SK-N-SH (cell line): ENCODE measurements around the gene TANC1. TPM values are rescaled to one million over a fixed set of nuclear protein-coding genes. Genes with fewer than 3 reads are reported as not detected.

ENCODE experiments used
- CTCF ChIA-PET: fragments of 300-600, 350-600 bp; formaldehyde crosslinking; extraction: SDS; loops from one replicate; lab custom pipeline; 2021; lab: Yijun Ruan, JAX
- POLR2A ChIA-PET: fragments of 350-600 bp; sonication (Branson Sonifier 250); formaldehyde crosslinking; extraction: SDS; loops from one replicate; lab custom pipeline; 2020; ENCODE audit warnings: antibody characterized with exemption, inconsistent platforms; lab: Yijun Ruan, JAX
- DNase-seq: peaks from one replicate; pipeline ENCODE4 v3.0.0; 2012
- H2AFZ ChIP-seq: fragments of 200-600 bp; sonication (generic); 2 replicates; pipeline ENCODE4 v1.8.1; 2016; ENCODE audit warnings: antibody characterized with exemption, mild to moderate bottlenecking, low read depth
- H3F3A ChIP-seq: fragments of 200-600 bp; sonication (generic); replicated peaks from 2 replicates; pipeline ENCODE3; 2016; ENCODE audit warnings: antibody characterized with exemption, mild to moderate bottlenecking; ENCODE audit not compliant: insufficient read depth
- H3K27ac ChIP-seq, 2 experiments: fragments of 200-500 bp in 1 of 2; fragments of 200-600 bp in 1 of 2; sonication (Bioruptor generic) in 1 of 2; sonication (generic), shearing (Covaris generic) in 1 of 2; 2 replicates each; pipeline versions ENCODE4 v1.5.1 to v1.6.1; 2014 to 2016; ENCODE audit warnings: low read depth in 2 of 2, inconsistent platforms in 1 of 2, low read length in 1 of 2, mild to moderate bottlenecking in 1 of 2, mixed read lengths in 1 of 2
- H3K27me3 ChIP-seq: fragments of 200-600 bp; sonication (generic), shearing (Covaris generic); 2 replicates; pipeline ENCODE4 v1.6.1; 2016; ENCODE audit warnings: mixed run types; ENCODE audit not compliant: insufficient read depth
- H3K36me3 ChIP-seq, 2 experiments: fragments of 200-500 bp in 1 of 2; fragments of 200-600 bp in 1 of 2; sonication (Bioruptor generic) in 1 of 2; sonication (generic) in 1 of 2; replicated peaks in 1 of 2; 2 replicates each; pipeline versions ENCODE3 to v1.5.1; 2014 to 2016; ENCODE audit warnings: low read length in 1 of 2, mild to moderate bottlenecking in 1 of 2; ENCODE audit not compliant: insufficient read depth in 2 of 2, control insufficient read depth in 1 of 2
- H3K4me1 ChIP-seq, 2 experiments: fragments of 200-500 bp in 1 of 2; fragments of 200-600 bp in 1 of 2; sonication (Bioruptor generic) in 1 of 2; sonication (generic), shearing (Covaris generic) in 1 of 2; 2 replicates each; pipeline versions ENCODE4 v1.5.1 to v1.6.1; 2014 to 2016; ENCODE audit warnings: low read depth in 1 of 2, low read length in 1 of 2, mixed run types in 1 of 2; ENCODE audit not compliant: insufficient read depth in 2 of 2, control insufficient read depth in 1 of 2
- H3K4me2 ChIP-seq: fragments of 200-600 bp; sonication (generic), shearing (Covaris generic); 2 replicates; pipeline ENCODE4 v1.6.1; 2017; ENCODE audit warnings: mixed run types
- H3K4me3 ChIP-seq, 2 experiments: fragments of 200-500 bp in 1 of 2; fragments of 200-600 bp in 1 of 2; sonication (Bioruptor generic) in 1 of 2; sonication (generic), shearing (Covaris generic) in 1 of 2; 2 replicates each; pipeline versions ENCODE4 v1.5.1 to v1.8.1; 2014 to 2016; ENCODE audit warnings: low read depth in 2 of 2, inconsistent platforms in 1 of 2, low read length in 1 of 2, mild to moderate bottlenecking in 1 of 2, mixed read lengths in 1 of 2, moderate library complexity in 1 of 2
- H3K79me2 ChIP-seq: fragments of 200-600 bp; sonication (generic); 2 replicates; pipeline ENCODE4 v1.8.1; 2017; ENCODE audit warnings: mild to moderate bottlenecking; ENCODE audit not compliant: insufficient read depth
- H3K9ac ChIP-seq: fragments of 200-600 bp; sonication (generic); 2 replicates; pipeline ENCODE4 v1.6.1; 2017; ENCODE audit warnings: mixed run types
- H3K9me2 ChIP-seq: fragments of 200-600 bp; sonication (generic); 2 replicates; pipeline ENCODE4 v1.6.1; 2017; ENCODE audit warnings: mixed run types
- H3K9me3 ChIP-seq: fragments of 200-600 bp; sonication (generic); 2 replicates; pipeline ENCODE4 v1.6.1; 2017; ENCODE audit warnings: mixed run types, mild to moderate bottlenecking, moderate library complexity
- H4K20me1 ChIP-seq: fragments of 200-600 bp; sonication (generic); 2 replicates; pipeline ENCODE4 v1.6.1; 2017; ENCODE audit warnings: mild to moderate bottlenecking, mixed run types; ENCODE audit not compliant: insufficient read depth
- CHD2 ChIP-seq: fragments of 150-350 bp; IDR thresholded peaks from 2 replicates; pipeline ENCODE4 v1.6.1; 2018; ENCODE audit warnings: low read length; ENCODE audit not compliant: partially characterized antibody
- FOXM1 ChIP-seq: IDR thresholded peaks from 2 replicates; pipeline ENCODE4 v1.4.0; 2012; ENCODE audit warnings: low read depth, mild to moderate bottlenecking
- GABPA ChIP-seq: IDR thresholded peaks from 2 replicates; pipeline ENCODE4 v1.4.0; 2012; ENCODE audit warnings: low read depth, mild to moderate bottlenecking
- GATA2 ChIP-seq: sonication (generic); formaldehyde crosslinking; IDR thresholded peaks from 2 replicates; pipeline ENCODE4 v1.5.0; 2020; ENCODE audit warnings: mild to moderate bottlenecking, missing genetic modification reagents
- MEF2A ChIP-seq: IDR thresholded peaks from 2 replicates; pipeline ENCODE4 v1.4.0; 2012; ENCODE audit warnings: low read depth, borderline replicate concordance
- RAD21 ChIP-seq: IDR thresholded peaks from 2 replicates; pipeline ENCODE4 v1.6.1; 2012; ENCODE audit warnings: mild to moderate bottlenecking, low read length
- RCOR1 ChIP-seq: fragments of 150-350 bp; IDR thresholded peaks from 2 replicates; pipeline ENCODE4 v1.6.1; 2017; ENCODE audit warnings: antibody characterized with exemption, low read length
- RFX5 ChIP-seq: IDR thresholded peaks from 2 replicates; pipeline ENCODE4 v1.6.1; 2012; ENCODE audit warnings: mild to moderate bottlenecking, improper control_type of control experiment, low read length
- RXRA ChIP-seq: IDR thresholded peaks from 2 replicates; pipeline ENCODE4 v1.4.0; 2012; ENCODE audit warnings: low read depth, mild to moderate bottlenecking, borderline replicate concordance
- SMC3 ChIP-seq: IDR thresholded peaks from 2 replicates; pipeline ENCODE4 v1.6.1; 2012; ENCODE audit warnings: low read depth, low read length, improper control_type of control experiment
- TAF1 ChIP-seq: IDR thresholded peaks from 2 replicates; pipeline ENCODE4 v1.6.1; 2012; ENCODE audit warnings: low read depth, mild to moderate bottlenecking, low read length, moderate library complexity, borderline replicate concordance
- TCF12 ChIP-seq: IDR thresholded peaks from 2 replicates; pipeline ENCODE4 v1.4.0; 2012
- WGBS: methylation state at CpG from one replicate; pipeline ENCODE4 v1.1.6; 2017; ENCODE audit warnings: low lambda C conversion rate; 5-methylcytosine and 5-hydroxymethylcytosine counted together
- polyA plus RNA-seq, 3 experiments: library from polyadenylated mRNA; depleted of rRNA; stranded (reverse); fragments of >200 nt; gene quantifications; 2 replicates each; pipeline ENCODE4 v1.2.3, GENCODE V29; 2012
- TF ChIP-seq, protein P1 (sequence below): IDR thresholded peaks from 2 replicates; pipeline ENCODE4 v1.4.0; 2012; ENCODE audit warnings: low read depth, borderline replicate concordance
- TF ChIP-seq, protein P2 (sequence below): fragments of 150-350 bp; IDR thresholded peaks from 2 replicates; pipeline ENCODE4 v1.6.1; 2016; ENCODE audit warnings: mild to moderate bottlenecking, low read depth, low read length
- TF ChIP-seq, protein P3 (sequence below): fragments of 200-600 bp; sonication (generic); IDR thresholded peaks from 2 replicates; pipeline ENCODE4 v1.6.1; 2017; ENCODE audit warnings: antibody characterized with exemption, mild to moderate bottlenecking, moderate library complexity
- TF ChIP-seq, protein P4 (sequence below): IDR thresholded peaks from 2 replicates; pipeline ENCODE4; 2012
- TF ChIP-seq, protein P5 (sequence below): IDR thresholded peaks from 2 replicates; pipeline ENCODE4 v1.4.0; 2012; ENCODE audit warnings: low read depth, borderline replicate concordance

TANC1 gene
- polyA plus RNA-seq, 1 of the 3 experiments (the other 2 are of a cell fraction), result 19.2 TPM

DNA sequence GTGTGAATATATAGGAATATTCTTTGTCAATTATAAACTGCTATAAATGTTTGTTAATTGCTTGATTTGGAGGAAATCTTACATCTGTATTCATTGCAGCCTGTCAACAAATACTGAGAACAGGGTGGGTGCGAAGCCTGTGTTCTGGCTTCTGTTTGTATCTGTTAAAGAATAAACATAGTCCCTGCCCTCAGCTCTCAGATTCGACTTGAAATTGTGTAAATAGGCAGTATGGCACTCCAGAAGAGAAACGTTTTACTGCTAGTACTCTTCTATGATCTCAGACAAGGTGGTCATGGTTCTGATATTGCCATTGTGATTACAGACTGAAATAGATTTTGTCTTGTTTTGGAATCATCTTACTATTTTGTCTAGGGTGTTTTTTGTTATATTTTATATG, 92.1 kb downstream of the TANC1 start:
- H3F3A ChIP-seq, result no peaks in the 10 kb centered on the region
- ChIA-PET CTCF (no interaction called here), POLR2A (no interaction called here)
- H4K20me1 ChIP-seq, result no peaks in the 10 kb centered on the region
- no peak overlapping the region for H3K4me3 ChIP-seq
- WGBS, result 77% methylated on average over 3 of the region's 3 CpGs
- TF ChIP-seq, protein P1, sequence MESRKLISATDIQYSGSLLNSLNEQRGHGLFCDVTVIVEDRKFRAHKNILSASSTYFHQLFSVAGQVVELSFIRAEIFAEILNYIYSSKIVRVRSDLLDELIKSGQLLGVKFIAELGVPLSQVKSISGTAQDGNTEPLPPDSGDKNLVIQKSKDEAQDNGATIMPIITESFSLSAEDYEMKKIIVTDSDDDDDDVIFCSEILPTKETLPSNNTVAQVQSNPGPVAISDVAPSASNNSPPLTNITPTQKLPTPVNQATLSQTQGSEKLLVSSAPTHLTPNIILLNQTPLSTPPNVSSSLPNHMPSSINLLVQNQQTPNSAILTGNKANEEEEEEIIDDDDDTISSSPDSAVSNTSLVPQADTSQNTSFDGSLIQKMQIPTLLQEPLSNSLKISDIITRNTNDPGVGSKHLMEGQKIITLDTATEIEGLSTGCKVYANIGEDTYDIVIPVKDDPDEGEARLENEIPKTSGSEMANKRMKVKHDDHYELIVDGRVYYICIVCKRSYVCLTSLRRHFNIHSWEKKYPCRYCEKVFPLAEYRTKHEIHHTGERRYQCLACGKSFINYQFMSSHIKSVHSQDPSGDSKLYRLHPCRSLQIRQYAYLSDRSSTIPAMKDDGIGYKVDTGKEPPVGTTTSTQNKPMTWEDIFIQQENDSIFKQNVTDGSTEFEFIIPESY, result no peak
- TF ChIP-seq, protein P2, sequence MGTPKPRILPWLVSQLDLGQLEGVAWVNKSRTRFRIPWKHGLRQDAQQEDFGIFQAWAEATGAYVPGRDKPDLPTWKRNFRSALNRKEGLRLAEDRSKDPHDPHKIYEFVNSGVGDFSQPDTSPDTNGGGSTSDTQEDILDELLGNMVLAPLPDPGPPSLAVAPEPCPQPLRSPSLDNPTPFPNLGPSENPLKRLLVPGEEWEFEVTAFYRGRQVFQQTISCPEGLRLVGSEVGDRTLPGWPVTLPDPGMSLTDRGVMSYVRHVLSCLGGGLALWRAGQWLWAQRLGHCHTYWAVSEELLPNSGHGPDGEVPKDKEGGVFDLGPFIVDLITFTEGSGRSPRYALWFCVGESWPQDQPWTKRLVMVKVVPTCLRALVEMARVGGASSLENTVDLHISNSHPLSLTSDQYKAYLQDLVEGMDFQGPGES, result no peak
- TF ChIP-seq, protein P3, sequence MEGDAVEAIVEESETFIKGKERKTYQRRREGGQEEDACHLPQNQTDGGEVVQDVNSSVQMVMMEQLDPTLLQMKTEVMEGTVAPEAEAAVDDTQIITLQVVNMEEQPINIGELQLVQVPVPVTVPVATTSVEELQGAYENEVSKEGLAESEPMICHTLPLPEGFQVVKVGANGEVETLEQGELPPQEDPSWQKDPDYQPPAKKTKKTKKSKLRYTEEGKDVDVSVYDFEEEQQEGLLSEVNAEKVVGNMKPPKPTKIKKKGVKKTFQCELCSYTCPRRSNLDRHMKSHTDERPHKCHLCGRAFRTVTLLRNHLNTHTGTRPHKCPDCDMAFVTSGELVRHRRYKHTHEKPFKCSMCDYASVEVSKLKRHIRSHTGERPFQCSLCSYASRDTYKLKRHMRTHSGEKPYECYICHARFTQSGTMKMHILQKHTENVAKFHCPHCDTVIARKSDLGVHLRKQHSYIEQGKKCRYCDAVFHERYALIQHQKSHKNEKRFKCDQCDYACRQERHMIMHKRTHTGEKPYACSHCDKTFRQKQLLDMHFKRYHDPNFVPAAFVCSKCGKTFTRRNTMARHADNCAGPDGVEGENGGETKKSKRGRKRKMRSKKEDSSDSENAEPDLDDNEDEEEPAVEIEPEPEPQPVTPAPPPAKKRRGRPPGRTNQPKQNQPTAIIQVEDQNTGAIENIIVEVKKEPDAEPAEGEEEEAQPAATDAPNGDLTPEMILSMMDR, result no peak
- no peak for TF ChIP-seq RFX5
- no peak for TF ChIP-seq RCOR1
- no peak for TF ChIP-seq GABPA
- TF ChIP-seq TCF12, result no peak
- TF ChIP-seq FOXM1, result no peak
- TF ChIP-seq RAD21, result no peak
- TF ChIP-seq TAF1, result no peak
- TF ChIP-seq, protein P4, sequence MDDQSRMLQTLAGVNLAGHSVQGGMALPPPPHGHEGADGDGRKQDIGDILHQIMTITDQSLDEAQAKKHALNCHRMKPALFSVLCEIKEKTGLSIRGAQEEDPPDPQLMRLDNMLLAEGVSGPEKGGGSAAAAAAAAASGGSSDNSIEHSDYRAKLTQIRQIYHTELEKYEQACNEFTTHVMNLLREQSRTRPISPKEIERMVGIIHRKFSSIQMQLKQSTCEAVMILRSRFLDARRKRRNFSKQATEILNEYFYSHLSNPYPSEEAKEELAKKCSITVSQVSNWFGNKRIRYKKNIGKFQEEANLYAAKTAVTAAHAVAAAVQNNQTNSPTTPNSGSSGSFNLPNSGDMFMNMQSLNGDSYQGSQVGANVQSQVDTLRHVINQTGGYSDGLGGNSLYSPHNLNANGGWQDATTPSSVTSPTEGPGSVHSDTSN, result no peak
- TF ChIP-seq, protein P5, sequence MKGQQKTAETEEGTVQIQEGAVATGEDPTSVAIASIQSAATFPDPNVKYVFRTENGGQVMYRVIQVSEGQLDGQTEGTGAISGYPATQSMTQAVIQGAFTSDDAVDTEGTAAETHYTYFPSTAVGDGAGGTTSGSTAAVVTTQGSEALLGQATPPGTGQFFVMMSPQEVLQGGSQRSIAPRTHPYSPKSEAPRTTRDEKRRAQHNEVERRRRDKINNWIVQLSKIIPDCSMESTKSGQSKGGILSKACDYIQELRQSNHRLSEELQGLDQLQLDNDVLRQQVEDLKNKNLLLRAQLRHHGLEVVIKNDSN, result no peak
- no peak for TF ChIP-seq SMC3
- TF ChIP-seq GATA2, result no peak
- no peak for TF ChIP-seq MEF2A
- no peak for TF ChIP-seq RXRA
- TF ChIP-seq CHD2, result no peak
- H3K4me1 ChIP-seq, result peaks cover 15 to 41% of the 10 kb centered on the region in 2 experiments; a peak in 3 of 4 replicates
- H3K4me2 ChIP-seq, result no peak overlapping the region
- no peak for DNase-seq
- H3K9me3 ChIP-seq, result no peaks in the 10 kb centered on the region
- peaks cover 28% of the 10 kb centered on the region for H3K79me2 ChIP-seq
- no peak overlapping the region for H3K9ac ChIP-seq
- no peaks in the 10 kb centered on the region for H3K9me2 ChIP-seq
- H3K36me3 ChIP-seq, result no peaks in the 10 kb centered on the region
- H2AFZ ChIP-seq, result no peak overlapping the region
- H3K27me3 ChIP-seq, result no peaks in the 10 kb centered on the region
- H3K27ac ChIP-seq, result no peak overlapping the region
